Stimulated activated naive CD8-positive, alpha-beta T cell treated with anti-CD3 and anti-CD28 coated beads, Interleukin-15, Interleukin-2, amounts not matched to agents 100 U/mL and 50 U/mL, for 24 hours (primary cell): ENCODE data around the gene CRABP2.

Experiments
- ATAC-seq: fragments of 150-1000 bp; cut with Tn5 transposase; one replicate; pipeline ENCODE4 v1.10.0; 2021
- DNase-seq: peaks from one replicate; pipeline ENCODE4 v3.0.0; 2021

The CRABP2 gene

GRCh38 chr1:156689953-156690674, 15.3 kb downstream of the CRABP2 start:
- no peak for ATAC-seq
- no peak for DNase-seq

DNA sequence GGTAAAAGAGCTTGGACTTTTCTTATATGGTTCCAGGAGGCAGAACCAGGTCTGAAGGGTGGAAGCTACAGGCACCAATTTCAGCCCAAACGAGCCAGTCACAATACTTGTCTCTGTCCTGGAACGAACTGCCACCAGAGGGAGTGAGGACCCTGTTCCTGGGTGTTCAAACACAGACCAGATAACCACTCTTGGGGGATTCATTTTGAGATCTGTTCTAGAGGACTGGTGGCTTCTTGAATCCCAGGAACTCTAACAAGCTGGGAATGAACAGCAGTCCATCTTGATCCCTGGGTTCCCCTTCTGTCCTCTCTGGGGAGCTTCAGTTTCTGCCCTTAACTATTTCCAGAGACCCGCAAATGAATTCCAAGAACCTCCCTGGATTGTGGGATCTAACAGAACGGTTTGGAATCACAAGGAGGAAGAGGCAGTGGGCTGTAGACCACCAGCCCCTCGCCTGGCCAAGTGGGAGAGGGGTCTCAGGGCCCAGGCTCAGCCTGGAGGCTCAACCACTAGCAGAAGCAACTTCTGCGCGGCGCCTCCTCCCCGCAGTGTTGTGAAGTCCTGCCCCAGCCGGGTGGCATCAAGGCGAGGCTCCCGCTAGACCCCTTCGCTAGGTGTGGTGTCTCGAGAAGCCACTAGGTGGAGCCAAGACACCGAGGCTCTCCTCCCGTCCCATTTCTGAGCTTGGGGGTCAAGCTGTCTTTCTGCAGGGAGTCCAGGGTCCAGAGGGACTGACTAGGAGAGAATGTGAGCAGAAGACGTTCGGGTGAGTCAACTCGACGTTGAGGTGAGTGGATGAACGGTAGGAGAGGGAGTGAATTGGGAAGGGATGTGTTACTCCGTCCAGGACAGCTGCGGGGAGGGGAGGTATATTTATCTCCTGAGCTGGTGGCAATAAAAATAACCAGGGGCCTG, 16.1 kb downstream of the CRABP2 start:
- peak; percentile 94 for ATAC-seq

DNA sequence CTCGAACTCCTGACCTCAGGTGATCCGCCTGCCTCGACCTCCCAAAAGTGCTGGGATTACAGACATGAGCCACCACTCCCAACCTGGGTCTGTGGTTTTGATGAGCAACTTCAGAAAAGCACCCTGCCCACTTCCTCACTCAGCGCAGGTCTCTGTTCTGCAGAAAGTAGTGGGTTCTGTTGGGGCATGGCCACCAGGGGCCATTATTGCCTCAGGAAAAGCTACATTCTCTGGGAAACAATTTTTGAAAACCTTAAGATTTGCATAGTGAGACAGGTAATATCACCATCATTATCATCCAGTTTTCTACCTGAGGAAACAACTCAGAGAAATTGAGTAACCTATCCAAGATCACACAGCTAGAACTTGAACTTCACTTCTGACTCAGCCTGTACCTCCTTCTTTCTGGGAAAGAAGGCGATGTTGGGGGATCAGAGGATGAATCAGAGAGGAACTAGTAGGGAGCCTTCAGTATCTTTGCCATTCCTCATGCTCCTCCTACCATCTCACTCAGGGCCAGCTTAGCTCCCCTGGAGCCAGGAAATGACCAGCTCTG, 21.1 kb downstream of the CRABP2 start:
- DNase-seq = peak; percentile 40
- peak; percentile 78 for ATAC-seq

More for the DNA sequence above, 16.1 kb downstream of the CRABP2 start:
- DNase-seq = peak; percentile 82

GRCh38 chr1:156682166-156682890, 23.1 kb downstream of the CRABP2 start:
- DNase-seq (no peak), ATAC-seq (no peak)

DNA sequence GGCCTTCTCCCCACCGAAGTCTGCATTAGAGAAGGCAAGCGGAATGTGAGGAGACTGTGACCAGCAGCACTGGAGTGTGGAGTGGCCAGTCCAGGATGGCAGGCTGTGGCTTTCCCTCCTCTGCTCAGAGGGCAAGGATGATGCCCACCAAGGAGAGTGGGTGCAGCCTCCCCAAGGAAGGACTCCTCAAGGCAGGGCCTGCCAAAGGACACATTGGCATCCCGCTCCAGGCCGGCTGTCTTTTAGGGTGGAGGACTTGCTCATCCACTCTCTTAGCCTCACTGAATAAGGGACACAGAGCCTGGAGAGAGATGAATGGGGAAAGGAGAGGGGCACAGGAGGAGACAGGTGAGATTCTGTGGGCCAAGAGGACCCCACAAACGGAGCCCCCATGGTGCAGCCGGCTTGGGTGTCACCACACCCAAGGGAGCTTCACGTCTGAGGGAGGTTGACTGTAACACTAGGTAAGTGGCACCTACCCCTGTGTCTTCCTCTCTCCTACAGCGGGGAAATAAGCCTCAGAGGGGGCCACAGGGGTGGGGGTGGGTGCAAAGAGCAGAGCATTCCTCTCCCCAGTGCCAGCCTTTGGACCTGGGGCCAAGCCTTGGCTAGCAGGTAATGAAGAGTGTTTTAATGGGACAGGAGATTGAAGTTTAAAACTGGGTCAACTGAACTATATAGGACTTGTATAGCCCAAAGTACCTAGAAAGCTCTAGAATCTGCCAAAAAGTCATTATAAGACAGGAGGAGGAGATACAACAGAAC, 24.0 kb downstream of the CRABP2 start:
- no peak for DNase-seq
- ATAC-seq = no peak

DNA sequence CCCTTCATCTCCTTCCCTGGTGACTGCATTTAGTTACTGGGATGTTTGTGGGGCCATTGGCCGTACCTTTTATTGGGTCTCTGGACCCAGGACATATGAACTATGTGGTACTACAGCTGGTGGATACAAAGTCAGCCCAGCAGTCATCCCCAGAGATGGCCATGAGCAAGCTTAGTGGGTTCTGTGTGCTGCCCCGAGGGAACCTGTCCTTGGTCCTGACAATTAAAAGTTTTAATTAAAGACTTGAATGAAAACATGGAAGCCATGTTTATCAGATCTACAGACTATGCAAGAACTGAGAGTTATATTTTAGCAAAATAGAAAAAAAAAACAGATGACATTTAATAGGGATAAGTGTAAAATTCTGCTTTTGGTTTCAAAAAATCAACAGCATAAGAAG, 25.3 kb downstream of the CRABP2 start:
- no peak for ATAC-seq
- no peak for DNase-seq

- DNase-seq = peak; percentile 40
These were observed 27.5 kb downstream of the CRABP2 start for GRCh38 chr1:156677616-156678596.

GRCh38 chr1:156676820-156677615, 28.4 kb downstream of the CRABP2 start, which contains the start of gene NES:
Gene NES (minus strand): TSS chr1:156677407. CDS start chr1:156677264, 143 bp downstream.
- DNase-seq = no peak
- ATAC-seq = no peak

More at GRCh38 chr1:156677616-156678596, 27.5 kb downstream of the CRABP2 start:
- ATAC-seq = no peak

- ATAC-seq (no peak), DNase-seq (no peak)
These were observed 29.1 kb downstream of the CRABP2 start for GRCh38 chr1:156676114-156676819.

DNA sequence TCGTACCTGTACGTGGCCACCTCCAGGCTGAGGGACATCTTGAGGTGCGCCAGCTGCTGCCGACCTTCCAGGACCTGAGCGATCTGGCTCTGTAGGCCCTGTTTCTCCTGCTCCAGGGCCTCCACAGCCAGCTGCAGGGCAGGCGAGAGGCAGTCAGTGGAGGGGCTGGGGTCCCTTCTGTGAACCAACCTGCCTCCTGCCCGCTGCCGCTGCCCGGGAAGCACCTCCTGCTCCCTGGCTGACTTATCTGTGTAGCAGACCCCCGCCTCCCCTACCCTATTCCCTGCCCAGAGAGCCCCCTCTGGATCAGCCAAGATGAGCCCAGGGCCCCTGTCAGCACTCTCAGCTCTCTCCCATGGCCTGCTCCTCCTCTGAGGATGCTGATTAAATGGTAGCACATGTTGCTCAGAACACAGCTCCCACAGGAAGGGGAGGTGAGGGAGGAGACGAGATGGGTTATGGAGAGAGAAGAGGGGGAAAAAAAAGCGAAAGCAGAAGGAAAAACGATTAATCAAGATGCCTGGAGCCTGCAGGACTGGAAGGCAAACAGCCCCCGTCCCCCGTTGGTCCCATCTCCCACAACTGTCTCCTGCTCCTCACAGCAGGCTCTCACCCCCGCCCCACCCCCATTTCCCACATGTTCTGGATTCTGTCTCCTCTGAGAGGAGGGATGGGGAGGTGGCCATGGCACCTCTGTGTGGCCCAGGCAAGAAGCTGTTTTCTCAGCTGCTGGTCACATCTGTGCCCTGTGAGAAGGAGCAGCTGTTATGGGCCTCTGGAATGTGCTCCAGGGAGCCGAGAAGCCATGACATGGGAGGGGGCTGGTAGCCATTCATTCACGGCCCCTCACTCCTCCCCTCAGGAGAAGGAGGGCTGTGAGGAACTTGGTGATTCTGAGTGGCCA, 29.9 kb downstream of the CRABP2 start:
- ATAC-seq (no peak), DNase-seq (no peak)

- DNase-seq (no peak), ATAC-seq (no peak)
These were observed 31.8 kb downstream of the CRABP2 start for GRCh38 chr1:156673387-156674121.

GRCh38 chr1:156671804-156672203, 33.6 kb downstream of the CRABP2 start:
- ATAC-seq (no peak), DNase-seq (no peak)

GRCh38 chr1:156670791-156671190, 34.6 kb downstream of the CRABP2 start:
- ATAC-seq = no peak
- DNase-seq = no peak

DNA sequence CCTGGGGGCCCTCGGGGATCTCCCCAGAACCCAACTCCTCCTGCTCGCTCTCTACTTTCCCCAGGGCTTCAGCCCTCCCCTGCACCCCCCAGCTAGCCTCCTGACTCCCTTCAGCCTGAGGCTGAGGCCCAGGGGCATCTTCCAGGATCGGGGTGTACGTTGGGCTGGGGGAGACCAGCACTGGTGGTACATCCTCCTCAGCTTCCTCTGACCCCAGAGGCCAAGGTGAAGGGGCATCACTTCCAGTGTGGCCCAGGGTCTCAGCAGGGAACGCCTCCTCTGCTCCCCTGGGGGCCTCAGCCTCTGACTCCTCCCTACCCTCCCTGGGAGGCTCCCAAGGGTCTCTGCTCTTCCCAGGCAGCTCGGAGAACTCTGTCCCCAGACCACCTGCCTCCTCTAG, 35.0 kb downstream of the CRABP2 start:
- DNase-seq (no peak), ATAC-seq (no peak)

DNA sequence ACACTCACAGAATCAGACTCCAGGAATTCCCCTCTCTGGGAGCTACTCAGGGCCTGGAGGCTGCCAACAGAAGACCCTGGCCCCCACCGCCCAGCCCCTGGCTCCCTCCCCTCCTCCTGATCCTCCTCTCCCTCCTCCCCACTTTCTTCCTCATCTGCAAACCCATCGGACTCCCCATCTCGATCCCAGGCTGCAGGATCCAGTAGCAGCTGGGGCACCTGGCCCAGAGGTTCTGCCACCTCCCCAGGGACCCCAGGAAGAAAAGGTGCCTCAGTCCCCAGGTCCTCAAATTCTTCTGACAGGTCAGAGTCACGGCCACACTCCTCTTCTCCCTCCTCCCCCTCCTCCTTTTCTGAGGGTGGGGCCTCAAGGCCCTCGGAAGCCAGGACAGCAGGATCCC, 35.6 kb downstream of the CRABP2 start:
- ATAC-seq = no peak
- DNase-seq = no peak

DNA sequence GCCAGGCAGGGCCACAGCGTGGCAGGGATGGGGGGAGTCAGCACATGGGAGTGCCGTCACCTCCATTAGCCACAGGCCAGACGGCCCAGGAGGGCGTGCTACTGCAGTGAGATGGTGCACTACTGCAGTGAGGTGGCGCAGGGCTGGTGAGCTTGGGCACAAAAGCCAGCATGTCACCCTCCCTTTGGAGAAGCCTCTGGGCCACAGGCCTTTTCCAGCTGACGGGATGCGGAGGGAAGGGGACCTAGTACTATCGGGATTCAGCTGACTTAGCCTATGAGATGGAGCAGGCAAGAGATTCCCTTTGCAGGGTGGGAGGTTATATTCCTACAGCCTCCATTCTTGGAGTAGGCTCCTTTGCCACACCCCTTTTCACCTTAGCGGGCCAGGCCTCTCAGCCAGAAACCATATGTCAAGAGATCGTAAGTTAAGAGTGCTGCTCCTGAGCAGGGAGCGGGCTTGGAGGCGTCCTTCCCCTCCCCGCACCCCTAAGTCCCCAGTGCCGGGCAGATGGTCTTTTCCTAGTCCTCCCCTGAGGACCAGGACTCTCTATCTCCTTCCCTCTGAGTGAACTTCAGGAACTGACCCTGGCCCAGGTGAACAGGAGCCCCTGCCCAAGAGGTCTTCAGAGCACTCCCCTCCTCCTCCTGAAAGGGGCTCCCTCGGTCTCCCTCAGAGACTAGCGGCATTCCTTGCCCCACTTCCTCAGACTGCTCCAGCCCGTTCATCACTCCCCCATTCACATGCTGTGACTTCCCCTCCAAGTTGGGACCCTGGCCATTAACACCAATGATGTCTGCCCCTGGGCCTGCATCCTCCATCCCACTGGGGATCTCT, 36.4 kb downstream of the CRABP2 start:
- no peak for ATAC-seq

More for the DNA sequence above, 36.4 kb downstream of the CRABP2 start:
- no peak for DNase-seq
